Loucy (cell line): Measurements from ENCODE around the gene ZFAND3.

Experiments
- H2AFZ ChIP-seq: fragments of 200-600 bp; sonication (generic); 2 replicates; pipeline ENCODE4 v1.6.0; 2016; ENCODE audit warnings: antibody characterized with exemption, mild to moderate bottlenecking, low read length, moderate library complexity
- H3F3A ChIP-seq: fragments of 200-600 bp; 2 replicates; pipeline ENCODE4 v1.6.0; 2016; ENCODE audit warnings: antibody characterized with exemption, low read depth, mild to moderate bottlenecking
- H3K27me3 ChIP-seq: fragments of 200-600 bp; sonication (generic); 2 replicates; pipeline ENCODE4 v1.6.1; 2014; ENCODE audit warnings: low read length, mild to moderate bottlenecking; ENCODE audit not compliant: insufficient read depth, poor library complexity, severe bottlenecking
- H3K36me3 ChIP-seq: fragments of 200-600 bp; sonication (generic); 2 replicates; pipeline ENCODE4 v1.6.1; 2016; ENCODE audit warnings: low read length; ENCODE audit not compliant: insufficient read depth
- H3K4me1 ChIP-seq: fragments of 200-600 bp; sonication (generic); 2 replicates; pipeline ENCODE4 v1.5.1; 2014; ENCODE audit warnings: low read length, mild to moderate bottlenecking; ENCODE audit not compliant: insufficient read depth, poor library complexity, severe bottlenecking
- H3K4me2 ChIP-seq: fragments of 200-600 bp; sonication (generic); 2 replicates; pipeline ENCODE4 v1.6.0; 2014; ENCODE audit warnings: antibody characterized with exemption, low read length, low read depth, mild to moderate bottlenecking; ENCODE audit not compliant: poor library complexity, severe bottlenecking
- H3K4me3 ChIP-seq: fragments of 200-600 bp; sonication (generic); 2 replicates; pipeline ENCODE4 v1.5.1; 2014; ENCODE audit warnings: low read length, mild to moderate bottlenecking, mixed read lengths; ENCODE audit not compliant: poor library complexity, severe bottlenecking
- H3K79me2 ChIP-seq: fragments of 200-600 bp; sonication (generic); 2 replicates; pipeline ENCODE4 v1.6.1; 2014; ENCODE audit warnings: low read length; ENCODE audit not compliant: insufficient read depth
- H3K9ac ChIP-seq: fragments of 200-600 bp; sonication (generic); 2 replicates; pipeline ENCODE4 v1.6.0; 2014; ENCODE audit warnings: mild to moderate bottlenecking, low read depth, low read length, moderate library complexity; ENCODE audit not compliant: poor library complexity, severe bottlenecking
- H3K9me2 ChIP-seq: fragments of 200-600 bp; sonication (generic); replicated peaks from 2 replicates; pipeline ENCODE4 v1.6.1; 2016; ENCODE audit warnings: low read depth, low read length, mixed read lengths
- H3K9me3 ChIP-seq: fragments of 200-600 bp; sonication (generic); 2 replicates; pipeline ENCODE4 v1.6.1; 2014; ENCODE audit warnings: mild to moderate bottlenecking, antibody characterized with exemption, low read length, low read depth; ENCODE audit not compliant: insufficient read depth
- H4K20me1 ChIP-seq: fragments of 200-600 bp; sonication (generic); 2 replicates; pipeline ENCODE4 v1.6.0; 2014; ENCODE audit warnings: antibody characterized with exemption, low read length, mild to moderate bottlenecking; ENCODE audit not compliant: insufficient read depth, poor library complexity, severe bottlenecking
- EZH2phosphoT487 ChIP-seq: fragments of 200-600 bp; IDR thresholded peaks from 2 replicates; pipeline ENCODE4 v1.6.1; 2018; ENCODE audit warnings: antibody characterized with exemption, mild to moderate bottlenecking, moderate library complexity, borderline replicate concordance
- TF ChIP-seq, protein P1 (sequence below): fragments of 200-600 bp; sonication (generic); conservative IDR thresholded peaks from 2 replicates; pipeline ENCODE4 v1.5.1; 2014; ENCODE audit warnings: mild to moderate bottlenecking, antibody characterized with exemption, low read length

ZFAND3 gene

DNA sequence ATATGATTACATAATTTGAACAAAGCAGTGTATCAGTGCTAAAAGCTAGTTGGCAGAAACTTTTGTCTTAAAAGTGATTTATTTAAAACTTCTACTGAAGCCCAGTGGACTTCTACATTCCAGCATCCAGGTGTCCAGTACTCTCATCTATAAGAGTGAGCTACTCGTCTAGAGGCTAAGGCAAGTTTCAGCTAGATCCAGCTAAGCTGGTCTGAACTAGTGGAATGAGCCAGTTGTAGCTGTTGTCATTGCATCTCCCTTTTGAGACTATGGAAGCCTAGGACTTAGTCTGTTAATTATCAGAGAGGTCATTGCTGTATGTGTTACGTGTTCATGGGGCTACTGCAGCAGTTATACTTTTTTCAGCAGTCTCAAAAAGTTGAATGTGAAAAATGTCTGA lies 165.1 kb downstream of the ZFAND3 start:
- Histone ChIP-seq H4K20me1 (peaks cover 33% of the 10 kb centered on the region), H3K9me3 (no peaks in the 10 kb centered on the region), H3K27me3 (no peaks in the 10 kb centered on the region), H3K9me2 (no peaks in the 10 kb centered on the region), H3K4me3 (no peak overlapping the region), H3K79me2 (peaks cover 94% of the 10 kb centered on the region), H3K9ac (no peak overlapping the region), H3K4me2 (no peak overlapping the region), H3F3A (no peaks in the 10 kb centered on the region), H2AFZ (no peak overlapping the region), H3K4me1 (peaks cover 32% of the 10 kb centered on the region), H3K36me3 (no peaks in the 10 kb centered on the region)
- TF ChIP-seq EZH2phosphoT487: no peak
- TF ChIP-seq, protein P1, sequence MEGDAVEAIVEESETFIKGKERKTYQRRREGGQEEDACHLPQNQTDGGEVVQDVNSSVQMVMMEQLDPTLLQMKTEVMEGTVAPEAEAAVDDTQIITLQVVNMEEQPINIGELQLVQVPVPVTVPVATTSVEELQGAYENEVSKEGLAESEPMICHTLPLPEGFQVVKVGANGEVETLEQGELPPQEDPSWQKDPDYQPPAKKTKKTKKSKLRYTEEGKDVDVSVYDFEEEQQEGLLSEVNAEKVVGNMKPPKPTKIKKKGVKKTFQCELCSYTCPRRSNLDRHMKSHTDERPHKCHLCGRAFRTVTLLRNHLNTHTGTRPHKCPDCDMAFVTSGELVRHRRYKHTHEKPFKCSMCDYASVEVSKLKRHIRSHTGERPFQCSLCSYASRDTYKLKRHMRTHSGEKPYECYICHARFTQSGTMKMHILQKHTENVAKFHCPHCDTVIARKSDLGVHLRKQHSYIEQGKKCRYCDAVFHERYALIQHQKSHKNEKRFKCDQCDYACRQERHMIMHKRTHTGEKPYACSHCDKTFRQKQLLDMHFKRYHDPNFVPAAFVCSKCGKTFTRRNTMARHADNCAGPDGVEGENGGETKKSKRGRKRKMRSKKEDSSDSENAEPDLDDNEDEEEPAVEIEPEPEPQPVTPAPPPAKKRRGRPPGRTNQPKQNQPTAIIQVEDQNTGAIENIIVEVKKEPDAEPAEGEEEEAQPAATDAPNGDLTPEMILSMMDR: no peak

DNA sequence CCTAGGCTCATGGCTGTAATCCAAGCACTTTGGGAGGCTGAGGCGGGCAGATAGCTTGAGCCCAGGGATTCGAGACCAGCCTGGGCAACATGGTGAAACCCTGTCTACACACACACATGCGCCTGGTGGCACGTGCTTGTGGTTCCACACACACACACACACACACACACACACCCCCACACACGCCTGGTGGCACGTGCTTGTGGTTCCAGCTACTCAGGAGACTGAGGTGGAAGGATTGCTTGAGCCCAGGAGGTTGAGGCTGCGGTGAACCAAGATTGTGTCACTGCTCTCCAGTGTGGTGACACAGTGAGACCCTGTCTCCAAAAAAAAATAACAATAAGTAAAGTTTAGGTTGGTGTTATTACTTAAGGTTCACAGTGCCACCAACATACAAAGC lies 165.8 kb downstream of the ZFAND3 start:
- Histone ChIP-seq H3K4me2 (no peak overlapping the region), H3K36me3 (no peaks in the 10 kb centered on the region), H3K9ac (no peak overlapping the region), H3K9me3 (no peaks in the 10 kb centered on the region), H3F3A (no peaks in the 10 kb centered on the region), H3K79me2 (peaks cover 94% of the 10 kb centered on the region), H3K4me3 (no peak overlapping the region), H3K4me1 (peaks cover 30% of the 10 kb centered on the region), H3K27me3 (no peaks in the 10 kb centered on the region), H3K9me2 (no peaks in the 10 kb centered on the region), H4K20me1 (peaks cover 28% of the 10 kb centered on the region), H2AFZ (no peak overlapping the region)
- TF ChIP-seq, protein P1: no peak
- no peak for TF ChIP-seq EZH2phosphoT487

DNA sequence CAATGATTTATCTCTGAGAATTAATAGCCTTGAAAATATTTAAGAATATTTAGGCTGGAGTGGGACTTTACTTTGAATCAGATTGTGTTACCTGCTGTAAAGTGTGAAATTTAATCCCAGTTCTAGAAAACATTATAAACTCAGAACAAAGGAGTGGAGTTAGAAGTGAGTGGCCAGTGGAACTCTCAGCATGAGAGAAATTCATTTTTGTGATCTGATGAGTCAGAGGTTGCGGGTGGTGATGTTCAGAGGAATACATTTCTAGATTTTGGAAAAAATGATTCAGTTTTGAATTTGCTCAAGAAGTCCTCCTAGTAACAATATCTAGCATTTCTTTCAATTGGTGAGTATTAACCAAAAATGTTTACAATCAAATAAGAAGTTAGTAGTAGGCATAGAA lies 167.5 kb downstream of the ZFAND3 start:
- Histone ChIP-seq H3K36me3 (no peaks in the 10 kb centered on the region), H2AFZ (no peak overlapping the region), H4K20me1 (peaks cover 25% of the 10 kb centered on the region), H3K4me1 (peaks cover 21% of the 10 kb centered on the region), H3F3A (no peaks in the 10 kb centered on the region), H3K9me3 (no peaks in the 10 kb centered on the region), H3K79me2 (peaks cover 92% of the 10 kb centered on the region), H3K4me2 (no peak overlapping the region), H3K9ac (no peak overlapping the region), H3K9me2 (no peaks in the 10 kb centered on the region), H3K4me3 (no peak overlapping the region), H3K27me3 (no peaks in the 10 kb centered on the region)
- TF ChIP-seq, protein P1: no peak
- no peak for TF ChIP-seq EZH2phosphoT487
